GM19043 (cell line): ENCODE measurements around the gene OR4K5.
"Not testable (repeated sequence)": the region's sequence is repeated elsewhere in the genome, so short reads cannot be mapped to it uniquely, and the experiment has no call there.

Experiments
- ATAC-seq: cut with Tn5 transposase; IDR thresholded peaks from one replicate; pipeline ENCODE4 v1.9.1; 2021; ENCODE audit warnings: low read depth; ENCODE audit not compliant: unreplicated experiment

OR4K5 gene

DNA sequence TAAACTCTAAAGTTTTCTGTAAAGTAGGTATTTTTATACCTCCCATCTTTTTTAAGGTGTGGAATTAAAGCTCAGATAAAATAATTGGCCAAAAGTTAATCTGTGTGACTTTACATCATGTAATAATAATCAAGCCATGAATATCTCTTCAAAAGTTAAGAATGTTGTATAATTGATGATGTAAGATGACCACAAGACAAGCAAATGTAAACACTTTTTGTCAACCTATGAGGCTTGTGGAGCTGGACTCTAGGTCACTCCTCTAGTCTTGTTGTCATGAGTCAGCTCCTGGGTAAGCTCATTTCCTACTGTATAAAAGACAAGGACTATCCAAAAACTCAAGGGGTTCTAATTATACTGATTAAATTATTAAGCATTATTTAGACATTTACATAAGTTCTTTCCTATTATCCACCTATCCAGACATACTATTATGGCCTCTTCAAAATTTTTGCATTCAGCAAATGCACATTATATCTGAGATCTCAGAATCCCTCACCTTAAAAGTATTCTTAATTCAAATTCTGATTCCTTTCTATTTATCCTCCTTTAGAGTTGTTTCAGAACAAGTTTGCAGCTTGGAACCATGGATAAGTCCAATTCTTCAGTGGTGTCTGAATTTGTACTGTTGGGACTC is at the start of gene OR4K5:
Gene OR4K5 (plus strand): TSS at position 587 of the 637 bp plus-strand sequence. CDS start 0 bp downstream, at position 587.
- no peak for ATAC-seq

DNA sequence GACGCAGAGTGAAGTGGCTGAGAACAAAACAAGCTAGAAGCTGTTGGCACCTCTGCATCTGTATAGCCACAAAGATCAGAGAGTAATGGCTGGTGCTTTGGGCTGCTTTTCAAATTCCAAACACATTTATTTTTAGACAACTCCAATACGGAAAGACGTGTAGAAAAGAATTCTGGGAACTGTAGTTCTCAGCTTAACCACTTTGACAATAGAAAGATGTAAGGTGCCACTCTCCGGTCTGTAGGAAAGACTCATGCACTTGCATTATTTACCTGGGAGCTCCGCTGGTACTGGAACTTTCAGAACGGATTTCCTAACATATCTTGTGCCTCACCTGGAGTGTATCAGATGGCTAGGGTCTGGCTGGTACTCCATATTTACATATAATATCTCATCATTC is 47.2 kb upstream of the OR4K5 start:
- no peak for ATAC-seq

DNA sequence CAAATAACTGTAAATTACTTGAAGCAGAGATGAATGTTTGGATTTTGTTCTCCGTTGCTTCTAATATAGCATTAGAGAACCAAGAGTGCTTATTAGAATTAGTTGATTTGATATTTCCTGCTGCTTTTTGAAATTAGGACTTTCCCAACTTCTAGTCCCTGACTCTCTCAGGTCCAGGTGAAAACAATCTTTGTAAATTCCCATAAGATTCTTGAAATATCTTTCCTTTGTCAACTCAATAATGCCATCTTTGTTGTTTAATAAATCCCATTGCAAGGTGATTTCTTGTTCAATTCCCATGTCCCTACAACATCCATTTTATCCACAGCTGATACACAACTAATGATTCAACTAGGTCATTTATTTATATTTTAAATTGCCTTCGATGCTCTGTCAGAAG is 45.6 kb upstream of the OR4K5 start, which contains the start of gene OR4K2:
Gene OR4K2 (plus strand): TSS at position 301 of the 400 bp plus-strand sequence. CDS start 1,126 bp downstream, outside the sequence.
- no peak for ATAC-seq

GRCh38 chr14:19878029-19878642 is 42.3 kb upstream of the OR4K5 start:
- no peak for ATAC-seq

DNA sequence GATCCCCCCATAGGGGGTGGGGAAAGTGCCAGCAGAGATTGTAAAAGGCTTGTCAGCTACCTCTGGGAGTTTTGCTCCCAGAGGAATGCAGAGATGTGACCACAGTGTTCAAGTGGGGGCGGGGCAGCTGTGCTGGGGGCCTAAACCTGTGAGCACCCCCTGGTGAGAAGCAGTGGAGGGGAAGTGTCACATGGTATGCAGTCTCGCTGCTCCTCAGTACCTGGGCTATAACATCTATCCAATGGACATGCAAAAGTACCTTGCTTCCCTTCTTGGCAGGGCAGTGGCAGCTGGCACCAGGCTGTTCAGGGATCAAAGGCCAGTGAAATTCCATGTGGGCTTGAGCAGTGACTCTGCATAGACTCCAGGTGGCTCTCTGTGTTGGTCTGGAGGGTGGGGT is 25.1 kb upstream of the OR4K5 start:
- no peak for ATAC-seq

DNA sequence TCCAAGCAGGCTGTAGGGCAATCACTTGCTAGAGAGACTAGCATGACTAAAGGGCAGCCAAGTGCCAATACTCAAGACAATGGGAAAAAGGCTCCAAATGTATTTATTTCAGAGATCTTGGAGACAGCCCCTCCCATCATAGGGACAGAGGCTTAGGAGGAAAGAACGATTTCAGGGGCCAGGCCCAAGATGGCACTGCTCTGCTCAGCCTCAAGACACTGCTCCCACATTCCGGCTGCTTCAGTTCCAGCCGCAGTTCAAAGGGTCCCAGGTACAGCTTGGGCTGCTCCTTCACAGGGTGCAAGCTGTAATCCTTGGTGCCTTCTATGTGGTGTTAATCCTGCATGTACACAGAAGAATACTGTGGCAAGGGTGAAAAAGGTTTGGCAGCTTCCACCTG is 19.4 kb upstream of the OR4K5 start:
- ATAC-seq, result no peak

- no peak for ATAC-seq
Observed at GRCh38 chr14:19902409-19902808, 18.0 kb upstream of the OR4K5 start.

GRCh38 chr14:19906665-19907064 is 13.7 kb upstream of the OR4K5 start:
- ATAC-seq, result no peak

- ATAC-seq, result no peak
Observed at GRCh38 chr14:19911114-19911513, 9.3 kb upstream of the OR4K5 start.

GRCh38 chr14:19917243-19917642 is 3.2 kb upstream of the OR4K5 start:
- no peak for ATAC-seq

GRCh38 chr14:19917955-19918518 is 2.4 kb upstream of the OR4K5 start:
- ATAC-seq, result no peak

DNA sequence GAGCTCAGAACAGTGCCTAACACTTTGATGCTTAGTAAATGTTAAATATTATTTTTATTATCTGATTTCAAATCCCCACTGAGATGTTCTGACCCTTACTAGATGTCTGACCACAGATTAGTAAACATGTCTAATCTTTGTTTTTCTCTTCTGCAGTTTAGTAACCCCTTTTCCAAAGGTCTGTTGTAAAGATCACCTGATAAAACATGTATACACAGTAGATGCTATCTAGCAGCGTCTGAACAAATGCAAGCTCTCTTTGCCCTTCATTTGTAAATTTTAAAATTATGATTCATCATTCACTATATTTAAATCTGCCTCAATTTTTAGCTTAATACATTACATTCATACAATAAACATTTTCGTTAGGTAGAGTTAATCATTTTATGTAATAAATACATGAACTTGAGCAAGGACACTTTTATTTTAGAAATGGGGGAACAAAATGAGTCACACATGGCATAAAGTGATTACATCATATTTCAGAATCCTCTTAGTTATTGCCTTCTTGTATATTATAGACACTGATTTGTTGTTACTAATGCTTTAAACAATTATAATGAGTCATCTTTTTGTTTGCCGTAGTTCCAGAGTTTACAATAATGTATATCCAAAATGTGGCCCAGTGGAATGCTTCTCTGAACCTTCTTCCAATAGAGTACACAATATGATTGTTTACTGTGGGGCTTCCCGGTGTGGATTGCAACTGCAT is 1.7 kb upstream of the OR4K5 start:
- no peak for ATAC-seq

- no peak for ATAC-seq
Observed at GRCh38 chr14:19930617-19931016, 10.2 kb downstream of the OR4K5 start, which contains the start of gene OR4K1. Gene OR4K1, plus strand, starts transcription at chr14:19930917. Its CDS starts 4,750 bp downstream, at chr14:19935667.

DNA sequence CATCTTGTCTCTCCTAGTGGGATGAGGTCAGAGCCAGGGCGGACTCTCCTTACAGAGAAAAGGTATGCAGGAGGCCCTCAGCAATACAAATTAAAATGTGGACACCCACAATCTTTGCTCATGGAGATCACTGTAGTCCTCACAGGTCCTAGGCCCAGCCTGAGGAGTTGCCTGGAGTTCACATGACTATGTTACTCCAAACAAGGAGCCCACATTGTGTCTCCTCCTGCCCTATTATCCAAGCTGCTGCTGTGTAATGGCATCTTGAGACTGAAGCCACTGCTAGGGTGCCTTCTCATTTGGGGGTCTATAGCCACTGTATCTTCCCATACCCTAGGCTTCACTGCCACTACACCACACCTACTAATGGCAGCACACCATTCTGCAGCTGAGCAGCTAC is 21.3 kb downstream of the OR4K5 start:
- no peak for ATAC-seq

DNA sequence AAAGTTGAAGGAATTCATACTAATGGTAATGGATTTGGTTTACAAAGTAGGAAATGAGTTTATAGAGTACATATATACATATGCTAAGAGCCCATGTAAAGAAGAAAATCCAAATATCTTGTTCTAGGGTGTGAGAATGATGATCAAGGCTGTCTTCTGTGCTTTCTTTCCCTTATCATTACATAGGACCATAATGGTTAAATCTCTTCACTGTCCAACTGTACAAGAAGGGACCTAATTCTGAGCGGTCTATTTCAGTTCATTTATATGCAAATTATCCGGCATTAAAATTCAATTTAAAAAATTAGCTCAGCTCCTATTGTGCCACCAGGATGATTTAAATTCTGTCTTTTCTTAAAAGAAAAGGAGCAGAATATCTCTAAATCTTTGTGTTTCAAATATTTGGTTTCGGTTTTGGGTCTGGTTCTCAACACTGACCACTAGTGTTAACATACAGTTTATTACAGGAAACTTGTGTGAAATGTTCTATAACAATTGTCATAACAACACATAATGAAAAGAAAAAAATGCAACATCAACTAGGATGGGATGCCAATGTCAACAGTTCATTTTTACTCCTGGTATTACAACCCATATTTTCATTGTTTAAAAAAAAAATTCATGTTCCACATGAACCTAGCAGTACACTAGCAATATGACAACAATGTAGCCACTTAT is 27.1 kb downstream of the OR4K5 start:
- ATAC-seq, result no peak

DNA sequence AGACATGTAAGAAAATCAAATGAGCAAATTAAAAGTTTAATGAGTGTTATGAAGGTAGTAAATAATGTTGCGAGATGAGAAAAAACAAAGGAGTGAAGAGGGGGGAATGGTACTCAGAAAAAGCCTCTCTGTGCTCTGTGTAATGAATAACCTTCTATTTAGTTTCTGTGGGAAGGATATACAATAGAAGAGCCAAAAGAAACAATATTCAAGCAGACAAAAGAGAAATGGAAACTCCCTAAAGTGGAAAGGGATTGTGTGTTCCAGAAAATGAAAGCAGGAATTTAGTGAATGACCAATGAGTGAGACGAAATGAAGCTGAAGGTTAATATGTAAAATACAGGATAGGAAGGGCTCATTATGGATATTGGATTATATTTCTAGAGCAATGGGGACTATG is 28.8 kb downstream of the OR4K5 start:
- no peak for ATAC-seq

DNA sequence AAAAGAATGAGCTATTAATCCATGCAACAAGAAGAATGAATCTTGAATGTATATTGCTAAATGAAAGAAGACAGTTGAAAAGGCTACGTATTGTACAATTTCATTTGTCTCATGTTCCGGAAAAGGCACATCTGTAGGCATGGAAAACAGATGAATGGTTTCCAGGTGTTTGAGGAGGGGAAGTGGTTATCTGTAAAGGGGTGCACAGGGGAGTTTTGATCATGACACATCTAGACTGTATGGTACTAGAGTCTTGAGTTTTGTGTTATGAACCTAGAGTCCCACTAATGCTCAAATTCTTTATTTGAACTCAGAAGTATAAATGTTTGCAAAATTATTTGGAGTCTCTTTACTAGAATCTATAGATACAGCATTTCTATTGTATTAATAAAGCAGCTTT is 49.3 kb downstream of the OR4K5 start:
- not testable (repeated sequence) for ATAC-seq
